ENCODE data around the gene MSI2. TPM values are rescaled to one million over a fixed set of nuclear protein-coding genes. Genes with fewer than 3 reads are reported as not detected.

MSI2 gene
- total RNA-seq, result 17.4 and 23.2 TPM in 2 replicates

DNA sequence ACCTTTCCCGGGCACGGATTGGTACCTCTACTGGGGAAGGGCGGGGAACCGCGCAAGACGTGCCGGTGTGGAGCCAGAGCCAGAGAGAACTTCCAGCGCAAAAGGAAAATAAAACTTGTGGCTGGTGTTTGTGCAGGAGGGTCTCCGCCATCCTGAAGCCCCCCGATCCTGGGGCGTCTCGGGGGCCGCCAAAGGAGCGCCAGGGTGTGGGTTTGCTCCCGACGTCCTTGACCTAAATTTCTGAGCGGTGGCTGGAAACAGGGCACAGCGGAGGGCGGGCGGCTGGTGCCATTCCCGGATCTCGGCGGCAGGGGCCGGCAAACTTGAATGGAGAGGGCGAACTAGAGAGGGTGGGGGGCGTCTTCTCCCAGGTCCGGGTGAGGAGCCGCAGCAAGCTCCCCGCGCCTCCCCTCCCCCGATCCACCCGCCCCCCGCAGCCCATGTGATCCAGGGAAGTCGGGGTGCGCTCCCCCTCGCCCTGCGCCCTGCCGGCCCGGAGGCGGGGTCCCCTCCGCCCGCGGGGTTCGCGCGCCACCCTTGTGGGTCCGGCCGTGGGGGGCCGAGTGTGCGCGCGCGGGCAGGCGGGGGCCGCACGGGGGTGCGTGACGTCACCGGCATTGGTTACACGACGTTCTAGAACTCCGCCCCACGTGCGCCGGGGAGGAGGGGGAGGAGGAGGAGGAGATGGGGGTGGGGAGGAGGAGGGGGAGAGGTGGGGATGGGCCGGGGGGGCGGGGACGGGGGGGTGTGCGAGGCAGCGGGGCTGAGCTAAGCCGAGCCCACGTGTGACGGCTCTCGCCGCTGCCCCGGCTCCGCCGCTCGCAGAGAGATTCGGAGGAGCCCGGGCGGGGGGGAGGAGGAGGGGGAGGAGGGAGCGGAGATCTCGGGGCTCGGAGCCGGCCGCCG is at the start of gene MSI2:
Gene MSI2 (plus strand): TSS at position 748 of the 906 bp plus-strand sequence. CDS start 220 bp downstream, outside the sequence.
- no peak for TF ChIP-seq CTCF (IDR thresholded peaks at IDR 0.05; ENCODE audit: extremely low read depth, low read depth, low read length)
- peaks cover 19% of the 10 kb centered on the region for H3K27me3 ChIP-seq (ENCODE audit: insufficient read depth, low read length)
- H3K4me2 ChIP-seq (ENCODE audit: insufficient read depth, low read length), result peak within 1 kb of the TSS; percentile 76
- no peaks in the 10 kb centered on the region for H3K79me2 ChIP-seq (ENCODE audit: insufficient read depth, low read length)
- no peaks in the 10 kb centered on the region for H3K4me1 ChIP-seq (ENCODE audit: insufficient read depth, low read length)
- H4K20me1 ChIP-seq (ENCODE audit: insufficient read depth, low read length), result no peaks in the 10 kb centered on the region
- H3K4me3 ChIP-seq (ENCODE audit: insufficient read depth, low read length), result peak within 1 kb of the TSS; percentile 79
- H3K36me3 ChIP-seq (ENCODE audit: insufficient read depth, low read length), result no peaks in the 10 kb centered on the region
- H3K9me3 ChIP-seq (ENCODE audit: low read depth, low read length), result no peaks in the 10 kb centered on the region
- DNase-seq (ENCODE audit: insufficient read length, low spot score, missing footprints), result peak; percentile 95
- no peak within 1 kb of the TSS for H3K27ac ChIP-seq (ENCODE audit: low read depth, low read length)
- peak within 1 kb of the TSS; percentile 73 for H2AFZ ChIP-seq (ENCODE audit: low read length)

GRCh38 chr17:57206928-57207327 is 49.4 kb upstream of the MSI2 start:
- H3K4me1 ChIP-seq (ENCODE audit: insufficient read depth, low read length), result peaks cover 7% of the 10 kb centered on the region
- H3K9me3 ChIP-seq (ENCODE audit: low read depth, low read length), result no peaks in the 10 kb centered on the region
- H3K4me3 ChIP-seq (ENCODE audit: insufficient read depth, low read length), result no peak overlapping the region
- no peak overlapping the region for H2AFZ ChIP-seq (ENCODE audit: low read length)
- no peaks in the 10 kb centered on the region for H4K20me1 ChIP-seq (ENCODE audit: insufficient read depth, low read length)
- H3K27ac ChIP-seq (ENCODE audit: low read depth, low read length), result no peak overlapping the region
- no peaks in the 10 kb centered on the region for H3K27me3 ChIP-seq (ENCODE audit: insufficient read depth, low read length)
- H3K36me3 ChIP-seq (ENCODE audit: insufficient read depth, low read length), result no peaks in the 10 kb centered on the region
- H3K4me2 ChIP-seq (ENCODE audit: insufficient read depth, low read length), result no peak overlapping the region
- no peak for DNase-seq (ENCODE audit: insufficient read length, low spot score, missing footprints)
- no peaks in the 10 kb centered on the region for H3K79me2 ChIP-seq (ENCODE audit: insufficient read depth, low read length)
- TF ChIP-seq CTCF (IDR thresholded peaks at IDR 0.05; ENCODE audit: extremely low read depth, low read depth, low read length), result no peak

GRCh38 chr17:57207396-57207795 is 48.9 kb upstream of the MSI2 start:
- no peak overlapping the region for H3K4me3 ChIP-seq (ENCODE audit: insufficient read depth, low read length)
- no peak overlapping the region for H3K27ac ChIP-seq (ENCODE audit: low read depth, low read length)
- no peaks in the 10 kb centered on the region for H3K27me3 ChIP-seq (ENCODE audit: insufficient read depth, low read length)
- no peak for DNase-seq (ENCODE audit: insufficient read length, low spot score, missing footprints)
- TF ChIP-seq CTCF (IDR thresholded peaks at IDR 0.05; ENCODE audit: extremely low read depth, low read depth, low read length), result no peak
- H3K4me1 ChIP-seq (ENCODE audit: insufficient read depth, low read length), result peaks cover 7% of the 10 kb centered on the region
- no peaks in the 10 kb centered on the region for H3K79me2 ChIP-seq (ENCODE audit: insufficient read depth, low read length)
- no peaks in the 10 kb centered on the region for H3K9me3 ChIP-seq (ENCODE audit: low read depth, low read length)
- H4K20me1 ChIP-seq (ENCODE audit: insufficient read depth, low read length), result no peaks in the 10 kb centered on the region
- H2AFZ ChIP-seq (ENCODE audit: low read length), result no peak overlapping the region
- H3K36me3 ChIP-seq (ENCODE audit: insufficient read depth, low read length), result no peaks in the 10 kb centered on the region
- no peak overlapping the region for H3K4me2 ChIP-seq (ENCODE audit: insufficient read depth, low read length)

GRCh38 chr17:57210224-57210553 is 46.1 kb upstream of the MSI2 start:
- H2AFZ ChIP-seq (ENCODE audit: low read length), result no peak overlapping the region
- no peak overlapping the region for H3K27ac ChIP-seq (ENCODE audit: low read depth, low read length)
- no peak for DNase-seq (ENCODE audit: insufficient read length, low spot score, missing footprints)
- H4K20me1 ChIP-seq (ENCODE audit: insufficient read depth, low read length), result no peaks in the 10 kb centered on the region
- H3K4me2 ChIP-seq (ENCODE audit: insufficient read depth, low read length), result no peak overlapping the region
- H3K27me3 ChIP-seq (ENCODE audit: insufficient read depth, low read length), result no peaks in the 10 kb centered on the region
- H3K4me1 ChIP-seq (ENCODE audit: insufficient read depth, low read length), result peaks cover 7% of the 10 kb centered on the region
- no peaks in the 10 kb centered on the region for H3K79me2 ChIP-seq (ENCODE audit: insufficient read depth, low read length)
- H3K36me3 ChIP-seq (ENCODE audit: insufficient read depth, low read length), result no peaks in the 10 kb centered on the region
- TF ChIP-seq CTCF (IDR thresholded peaks at IDR 0.05; ENCODE audit: extremely low read depth, low read depth, low read length), result no peak
- no peaks in the 10 kb centered on the region for H3K9me3 ChIP-seq (ENCODE audit: low read depth, low read length)
- no peak overlapping the region for H3K4me3 ChIP-seq (ENCODE audit: insufficient read depth, low read length)
